Activated naive CD4-positive, alpha-beta T cell treated with Interleukin-2 at 50 U/mL for 16 hours (primary cell): Measurements from ENCODE around the gene TMEM31.

ENCODE experiments used
- DNase-seq: peaks from one replicate; pipeline ENCODE4 v3.0.0-alpha.2; 2020

The TMEM31 gene, protein sequence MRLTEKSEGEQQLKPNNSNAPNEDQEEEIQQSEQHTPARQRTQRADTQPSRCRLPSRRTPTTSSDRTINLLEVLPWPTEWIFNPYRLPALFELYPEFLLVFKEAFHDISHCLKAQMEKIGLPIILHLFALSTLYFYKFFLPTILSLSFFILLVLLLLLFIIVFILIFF

DNA sequence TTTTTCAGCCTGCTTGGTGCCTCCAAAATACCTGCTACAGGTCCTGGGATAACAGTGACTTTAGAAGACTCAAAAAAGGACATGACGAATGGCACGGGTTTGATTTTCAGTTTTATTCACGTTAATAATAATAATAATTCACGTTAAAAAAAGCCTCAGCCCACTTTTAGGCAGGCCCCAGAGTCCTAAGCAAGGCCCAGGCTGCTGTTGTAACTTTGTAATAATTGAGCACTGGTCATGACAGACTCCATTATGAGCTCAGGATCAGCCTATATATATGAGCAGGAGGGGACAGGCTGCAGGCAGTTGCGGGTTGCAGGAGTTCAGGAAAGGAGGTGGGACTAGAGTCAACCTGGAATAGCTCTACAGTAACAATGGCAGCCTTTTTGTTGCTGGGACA lies at the start of gene TMEM31:
TSS of gene TMEM31 (plus strand) at position 301 of the 400 bp plus-strand sequence. CDS start 1,350 bp downstream, outside the sequence.
- DNase-seq = no peak

DNA sequence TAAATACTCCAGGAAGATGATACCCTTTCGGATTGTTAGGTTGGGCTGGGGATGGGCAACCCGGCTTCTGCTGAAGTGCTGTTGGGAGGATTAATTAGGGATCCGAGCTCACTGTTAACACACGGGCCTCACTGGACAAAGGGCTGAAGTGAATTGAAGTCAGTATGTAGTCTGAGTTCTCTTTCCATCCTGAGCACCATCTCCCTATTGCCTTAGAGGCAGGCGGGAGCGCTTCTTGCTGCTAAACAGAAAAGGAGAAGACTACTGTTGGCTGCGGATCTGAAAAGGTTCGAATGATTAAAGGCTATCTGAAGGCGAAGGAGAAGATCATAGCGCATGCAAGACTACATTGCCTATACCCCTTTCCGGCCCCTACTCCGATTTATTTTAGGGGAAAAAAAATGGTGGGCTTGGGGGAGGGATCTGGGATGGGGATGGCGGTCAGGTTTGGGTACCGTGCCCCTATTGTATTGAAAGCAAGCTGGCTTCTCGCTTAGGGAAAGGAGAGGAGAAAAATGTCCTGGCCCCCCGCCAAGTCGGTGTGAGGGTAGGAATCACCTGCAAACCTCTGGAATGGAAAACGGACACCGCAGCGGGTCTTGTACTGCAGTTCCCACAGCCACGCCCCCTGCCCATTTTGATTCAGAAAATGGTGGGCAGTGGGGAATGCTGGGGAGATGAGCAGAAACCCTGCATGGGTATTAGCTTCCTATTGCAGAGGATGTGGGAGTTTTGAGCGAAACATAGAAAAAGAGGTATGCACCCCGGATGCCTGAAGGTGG lies 46.5 kb upstream of the TMEM31 start:
- no peak for DNase-seq

DNA sequence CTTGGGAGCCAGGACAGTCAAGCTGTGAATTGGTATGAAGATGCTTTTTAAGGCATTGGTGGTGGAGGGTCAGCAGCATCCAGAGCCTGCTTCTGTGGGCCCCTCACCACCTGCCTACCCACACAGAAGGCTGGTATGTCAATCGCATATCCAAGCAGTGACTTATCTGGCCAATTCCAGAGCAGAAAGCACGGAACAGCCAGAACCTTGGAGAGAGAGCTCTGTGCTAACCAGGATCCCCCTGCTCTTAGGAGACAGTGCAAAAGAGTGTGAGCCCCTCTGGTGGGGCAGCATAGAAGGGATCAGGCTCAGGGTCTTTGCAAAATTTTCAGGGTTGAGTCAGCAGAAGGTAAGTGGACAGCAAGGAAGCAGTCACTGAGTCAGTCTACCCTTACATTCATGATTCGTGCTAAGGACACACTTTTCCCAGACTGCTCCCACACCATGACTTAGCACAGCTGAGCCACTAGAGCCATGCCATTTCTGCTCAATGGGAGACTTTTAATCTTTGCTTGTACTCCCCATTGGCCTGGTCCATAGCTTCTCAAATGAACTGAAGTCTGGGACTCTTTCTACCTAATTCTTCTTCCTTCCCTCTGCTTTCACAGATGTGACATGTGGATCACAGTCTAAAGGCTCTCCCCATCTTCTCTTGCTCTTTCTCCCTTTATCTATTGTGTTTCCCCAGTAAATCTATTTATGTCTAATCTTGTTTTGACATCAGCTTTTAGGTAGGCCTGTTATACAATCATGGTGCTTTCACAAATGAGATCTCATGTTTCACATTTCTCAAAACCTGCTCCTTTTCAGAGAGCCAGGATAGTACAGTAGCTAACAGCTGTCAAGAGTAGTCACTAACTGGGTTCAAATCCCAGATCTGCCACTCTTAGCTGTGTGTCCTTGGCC lies 44.3 kb upstream of the TMEM31 start:
- no peak for DNase-seq

DNA sequence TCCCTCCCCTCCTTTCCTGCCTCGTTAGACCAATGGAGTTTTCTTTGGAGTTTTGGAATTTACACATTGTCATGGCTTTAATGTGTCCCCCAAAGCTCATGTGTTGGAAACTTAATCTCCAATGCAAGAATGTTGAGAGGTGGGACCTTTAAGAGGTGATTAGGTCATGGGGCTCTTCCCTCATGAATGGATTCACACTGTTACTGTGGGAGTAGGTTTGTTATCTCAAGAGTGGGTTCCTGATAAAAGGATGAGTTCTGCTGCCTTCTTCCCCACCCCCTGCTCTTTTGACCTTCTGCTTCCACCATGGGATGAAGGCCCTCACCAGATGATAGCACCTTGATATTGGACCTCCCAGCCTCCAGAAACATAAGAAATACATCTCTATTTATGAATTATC lies 41.0 kb upstream of the TMEM31 start:
- DNase-seq = no peak

DNA sequence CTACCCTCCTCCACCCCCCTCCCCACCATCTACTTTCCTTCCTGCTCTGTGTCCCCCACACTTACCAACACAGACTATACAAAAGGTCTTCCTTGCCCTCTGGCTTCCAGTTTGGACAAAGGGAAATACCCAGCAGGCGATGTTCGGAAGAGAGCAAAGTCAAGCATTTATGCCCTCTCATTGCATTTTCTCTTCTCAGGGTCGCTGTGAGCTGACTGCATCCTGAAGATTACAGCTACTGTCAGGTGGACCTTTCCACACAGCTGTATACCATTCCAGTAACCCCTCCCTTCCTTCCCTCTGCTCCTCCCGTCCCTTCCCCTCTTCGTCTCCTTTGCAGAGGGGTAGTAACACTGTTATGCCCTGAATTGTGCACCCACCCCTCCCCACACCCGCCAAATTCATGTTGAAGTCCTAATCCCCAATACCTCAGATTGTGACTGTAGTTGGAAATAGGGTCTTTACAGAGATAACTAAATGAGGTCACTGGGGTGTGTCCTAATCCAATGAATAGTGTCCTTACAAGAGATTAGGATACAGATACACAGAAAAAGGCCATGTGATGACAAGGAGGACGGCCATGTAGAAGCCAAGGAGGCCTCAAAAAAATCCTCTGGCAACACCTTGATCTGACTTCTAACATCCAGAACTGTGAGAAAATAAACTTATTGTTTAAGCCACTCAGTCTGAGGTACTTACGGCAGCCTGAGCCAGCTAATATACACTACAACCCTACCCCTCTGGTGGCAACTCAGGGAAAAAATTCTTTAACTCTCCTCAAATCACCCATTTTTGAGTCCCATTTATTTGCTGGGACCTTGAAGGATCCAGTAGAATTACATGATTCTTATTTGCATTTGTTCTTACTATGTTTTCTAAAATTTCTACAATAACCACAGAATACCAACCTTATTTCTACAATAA lies 35.9 kb upstream of the TMEM31 start:
- DNase-seq = no peak

DNA sequence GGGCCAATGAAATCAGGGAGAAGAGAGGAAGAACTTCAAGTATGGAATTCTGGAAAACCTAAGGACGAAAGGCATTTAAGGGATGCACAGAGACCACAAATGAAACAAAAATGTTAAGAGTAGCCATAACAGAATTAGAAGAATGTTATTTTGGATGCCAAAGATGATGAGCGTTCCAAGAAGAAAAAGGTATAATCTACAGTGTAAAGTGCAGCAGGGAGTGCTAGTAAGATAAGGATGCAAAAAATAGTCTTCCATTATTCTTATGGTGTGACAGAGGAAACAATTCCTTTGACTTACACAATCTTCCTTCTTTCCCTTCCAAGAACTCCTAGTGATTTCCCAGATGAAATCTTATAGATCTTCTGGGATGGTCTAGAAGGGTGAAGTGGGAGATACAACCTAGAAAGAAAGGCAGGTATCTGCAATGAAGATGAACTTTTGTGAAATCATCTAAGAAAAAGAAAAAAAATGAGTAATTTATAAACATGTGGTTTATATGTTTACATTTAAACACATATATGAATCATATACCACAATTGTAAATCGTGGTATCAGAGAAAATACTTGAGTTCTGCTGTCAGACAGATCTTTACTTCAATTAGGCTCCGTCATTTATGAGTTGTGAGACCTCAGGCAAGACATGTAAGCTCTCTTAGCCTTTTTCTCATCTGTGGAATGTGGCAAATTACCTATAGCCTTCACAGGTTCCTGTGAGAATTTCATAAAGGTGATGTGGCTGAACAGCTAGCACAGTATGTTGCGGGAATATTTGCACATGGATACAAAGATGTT lies 32.3 kb upstream of the TMEM31 start:
- no peak for DNase-seq

DNA sequence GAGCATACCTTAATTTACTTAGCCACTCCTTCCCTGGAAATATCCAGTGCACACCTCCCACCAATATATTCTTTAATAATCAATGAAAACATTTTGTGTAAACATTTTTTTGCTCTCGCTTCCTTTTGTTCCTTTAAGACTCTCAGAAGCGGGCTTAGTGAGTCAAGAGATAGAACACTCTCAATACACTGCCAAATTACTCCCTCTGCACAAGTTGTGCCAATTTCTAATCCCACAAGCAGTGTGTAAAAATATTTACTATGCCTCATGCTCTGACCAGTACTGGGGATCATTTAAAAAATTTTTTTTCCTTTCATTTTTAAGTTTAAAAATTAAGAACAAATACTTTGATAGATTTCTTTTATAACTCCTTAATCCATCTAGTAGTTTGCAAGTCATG lies 29.3 kb upstream of the TMEM31 start:
- DNase-seq = no peak

DNA sequence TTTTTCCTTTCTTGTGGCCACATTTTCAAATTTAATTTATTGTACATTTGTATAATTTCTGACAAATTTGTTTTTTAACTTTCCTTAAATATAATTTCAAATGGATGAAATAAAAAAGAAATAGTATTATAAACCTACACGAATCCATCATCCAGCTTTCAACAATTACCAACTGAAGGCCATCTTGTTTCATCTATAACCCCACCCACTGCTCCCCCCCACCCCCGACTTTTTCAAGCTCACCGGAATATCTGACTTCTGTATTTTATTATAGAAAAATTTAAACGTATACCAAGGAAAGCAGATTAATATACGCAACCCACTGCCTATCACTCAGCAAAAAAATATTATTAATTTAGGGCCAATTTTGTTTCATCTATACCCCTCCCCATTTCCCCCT lies 25.3 kb upstream of the TMEM31 start:
- no peak for DNase-seq

DNA sequence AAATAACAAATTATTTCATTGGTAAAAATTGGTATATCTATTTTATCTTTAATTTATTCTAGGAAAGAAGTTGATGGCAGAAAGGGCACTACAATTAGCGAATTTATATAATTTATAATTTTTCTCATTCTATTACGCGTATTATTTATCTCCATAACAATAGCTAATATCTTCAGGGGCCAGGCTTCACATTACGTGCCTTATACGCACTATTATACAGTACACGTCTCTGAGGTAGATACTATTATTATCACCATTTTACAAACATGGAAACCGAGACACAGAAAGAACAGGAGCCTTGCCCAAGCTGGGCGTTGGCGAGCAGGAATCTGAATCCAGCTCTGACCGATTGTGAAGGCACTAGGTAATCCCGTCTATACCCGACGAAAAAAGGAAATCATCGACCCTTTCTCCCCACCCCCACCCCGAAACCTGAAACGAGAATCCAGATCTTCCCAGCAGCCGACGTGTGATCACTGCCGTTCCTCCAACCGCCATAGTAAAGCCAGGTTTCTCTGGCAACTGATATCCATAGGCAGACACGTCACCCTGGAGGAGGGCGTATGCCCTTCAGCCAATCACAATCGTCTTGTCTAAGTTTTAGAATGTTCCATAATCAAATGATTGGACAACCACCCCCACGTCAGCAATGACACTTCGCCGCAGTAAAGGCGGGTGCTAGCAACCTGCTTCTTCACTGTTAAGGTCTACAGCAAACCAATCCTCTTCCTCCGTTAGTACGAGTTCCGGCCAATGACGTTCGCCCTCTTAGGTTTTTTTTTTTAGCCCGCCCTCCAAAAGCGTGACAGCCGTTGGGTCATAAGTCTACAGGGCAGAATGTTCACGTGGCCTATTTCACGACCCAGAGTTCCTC lies 24.3 kb upstream of the TMEM31 start, which contains the start of gene MORF4L2:
TSS of gene MORF4L2 (minus strand) at position 501 of the 874 bp plus-strand sequence. CDS start 9,672 bp downstream, outside the sequence.
- DNase-seq = peak; percentile 87

DNA sequence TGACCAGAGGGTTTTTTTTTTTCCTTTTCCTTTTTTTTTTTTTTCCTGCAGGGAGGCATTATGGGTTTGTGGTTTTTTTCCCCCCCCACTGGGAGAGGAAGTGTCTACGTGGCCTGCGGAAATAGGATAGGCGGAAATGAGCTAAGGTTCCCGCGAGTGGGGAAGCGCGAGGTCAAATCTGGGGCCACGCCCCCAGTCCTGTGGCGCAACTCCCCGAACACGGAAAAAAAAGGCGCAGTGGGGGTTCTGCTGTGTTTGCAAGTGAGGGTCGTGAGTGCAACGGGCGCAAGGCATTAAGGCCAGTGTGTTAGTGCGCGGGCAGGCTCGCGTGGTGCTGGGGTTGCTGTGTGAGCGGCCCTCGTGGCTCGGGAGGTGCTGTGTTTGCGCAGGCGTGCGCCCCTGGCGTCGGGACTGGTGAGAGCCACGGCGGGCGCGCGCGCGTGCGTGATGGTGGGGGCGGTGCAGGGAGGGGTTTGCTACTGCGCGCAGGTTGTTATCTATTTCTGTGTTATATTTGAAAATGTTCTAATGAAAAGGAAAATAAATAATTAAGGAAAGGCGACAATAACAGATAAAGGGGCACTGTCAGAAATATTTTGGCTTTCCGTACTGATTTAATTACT lies 23.5 kb upstream of the TMEM31 start:
- DNase-seq = peak; percentile 88

DNA sequence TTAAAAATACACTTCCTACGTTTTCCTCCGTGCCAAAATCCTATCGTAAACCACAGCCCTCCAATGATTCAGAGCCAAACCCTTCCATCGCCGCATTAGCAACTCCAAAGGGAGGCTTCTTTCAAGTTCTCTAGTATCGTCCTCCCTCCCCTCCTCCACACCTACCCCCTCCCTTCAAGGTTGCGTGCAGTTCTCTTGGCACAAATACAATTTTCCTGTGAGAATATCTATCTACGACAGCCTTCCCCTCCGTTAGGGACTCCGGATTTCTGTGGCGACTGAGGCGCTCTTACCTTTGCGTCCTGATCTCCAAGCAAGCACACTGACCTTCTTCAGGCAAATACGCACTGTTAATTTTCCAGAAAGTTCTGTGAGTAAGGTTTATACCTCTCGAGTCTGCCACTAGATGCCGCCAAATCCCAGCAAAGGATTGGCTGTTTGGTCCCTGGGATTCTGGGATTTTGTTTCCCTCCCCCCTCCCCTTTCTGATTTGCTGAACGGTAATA lies 23.0 kb upstream of the TMEM31 start:
- DNase-seq = peak; percentile 42

DNA sequence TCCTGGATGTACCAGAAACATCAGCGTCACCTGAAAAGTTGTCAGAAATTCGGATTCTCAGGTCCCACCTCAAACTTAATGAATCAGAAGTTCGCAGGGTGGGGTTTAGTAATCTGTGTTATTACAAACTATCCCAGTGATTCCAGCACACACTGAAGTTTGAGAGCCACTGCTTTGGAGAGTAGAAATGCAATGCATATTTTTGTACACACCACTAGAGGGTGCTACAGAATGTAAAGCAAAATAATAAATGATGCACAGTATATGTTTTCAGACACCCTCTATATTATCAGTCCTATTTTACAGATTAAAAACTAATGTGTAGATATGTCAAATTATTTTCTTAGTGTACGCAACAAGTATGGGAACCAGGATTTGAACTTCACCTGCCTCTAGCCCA lies 21.8 kb upstream of the TMEM31 start:
- DNase-seq = no peak

DNA sequence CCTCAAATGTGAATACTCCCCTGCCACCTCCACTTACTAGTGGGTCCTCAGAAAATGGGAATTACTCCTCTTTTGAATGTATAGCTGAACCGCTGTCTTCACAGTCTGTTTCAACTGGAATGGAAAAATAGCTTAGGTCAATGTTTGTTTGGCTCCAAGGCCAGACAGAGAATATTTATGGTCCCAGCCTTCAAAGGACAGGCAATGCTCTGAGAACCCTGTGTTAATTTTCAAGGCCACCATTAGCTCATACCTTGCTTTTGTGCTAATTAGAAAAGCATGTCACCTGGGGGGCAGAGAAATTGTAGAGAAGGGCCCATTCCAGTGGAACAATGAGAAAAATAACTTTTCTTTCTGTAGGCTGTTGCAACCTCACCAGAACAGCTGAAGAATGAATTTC lies 19.6 kb upstream of the TMEM31 start:
- no peak for DNase-seq

DNA sequence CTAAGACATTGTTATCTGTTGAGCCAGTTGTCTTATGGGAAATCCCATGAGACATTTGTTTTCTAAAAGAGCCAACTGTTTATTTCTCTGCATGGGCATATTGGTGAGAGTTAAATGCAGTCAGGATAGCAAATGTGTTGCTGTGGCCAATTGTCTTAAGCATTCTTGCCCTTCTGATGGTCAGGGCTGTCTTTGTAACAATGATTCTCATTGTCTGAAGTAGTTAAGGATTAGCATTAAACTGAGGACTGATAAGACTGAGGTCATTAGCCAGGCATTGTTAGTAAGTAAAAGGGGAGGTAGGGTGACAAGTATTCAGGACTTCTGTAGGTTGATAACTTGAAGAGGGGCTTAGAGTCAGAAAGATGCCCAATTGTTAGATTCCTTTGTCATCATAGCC lies 13.0 kb upstream of the TMEM31 start:
- DNase-seq = no peak

DNA sequence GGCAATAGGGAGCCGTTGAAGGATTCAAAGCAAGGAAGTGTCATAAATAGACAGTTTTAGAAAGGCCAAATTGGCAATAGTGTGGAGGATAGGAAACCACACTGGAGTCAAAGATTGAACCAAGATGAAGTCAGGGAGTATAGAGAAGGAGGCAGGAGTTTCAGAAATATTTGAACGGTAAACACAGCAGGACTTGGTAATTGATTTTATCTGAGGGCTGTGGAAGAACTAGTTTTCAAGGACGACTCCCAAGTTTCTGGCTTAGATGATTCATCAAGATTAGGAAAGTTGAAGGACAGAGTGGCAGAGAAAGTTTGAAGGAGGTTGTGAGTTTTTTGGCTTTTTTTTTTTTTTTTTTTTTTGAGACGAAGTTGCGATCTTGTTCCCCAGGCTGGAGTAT lies 11.5 kb upstream of the TMEM31 start:
- DNase-seq = no peak

DNA sequence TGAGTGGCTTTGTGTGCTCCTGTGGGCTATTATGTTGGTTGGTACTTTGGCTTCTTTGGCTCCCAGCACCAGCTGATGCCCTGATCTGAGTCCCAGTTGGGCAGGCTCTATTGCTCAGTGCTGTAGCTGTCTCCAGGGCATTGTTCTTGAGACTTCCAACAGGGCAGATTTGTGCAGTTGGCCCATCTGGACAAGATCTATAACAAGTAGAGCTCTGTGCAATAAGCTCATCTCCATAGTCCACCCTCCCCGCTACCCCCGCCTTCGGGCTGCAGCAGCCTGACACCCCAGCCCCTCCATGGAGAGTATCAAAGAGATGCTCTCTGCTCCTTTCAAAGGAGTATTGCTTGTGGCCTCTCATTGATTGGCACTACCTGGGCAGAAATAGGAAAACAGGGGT lies 5.8 kb upstream of the TMEM31 start:
- no peak for DNase-seq

DNA sequence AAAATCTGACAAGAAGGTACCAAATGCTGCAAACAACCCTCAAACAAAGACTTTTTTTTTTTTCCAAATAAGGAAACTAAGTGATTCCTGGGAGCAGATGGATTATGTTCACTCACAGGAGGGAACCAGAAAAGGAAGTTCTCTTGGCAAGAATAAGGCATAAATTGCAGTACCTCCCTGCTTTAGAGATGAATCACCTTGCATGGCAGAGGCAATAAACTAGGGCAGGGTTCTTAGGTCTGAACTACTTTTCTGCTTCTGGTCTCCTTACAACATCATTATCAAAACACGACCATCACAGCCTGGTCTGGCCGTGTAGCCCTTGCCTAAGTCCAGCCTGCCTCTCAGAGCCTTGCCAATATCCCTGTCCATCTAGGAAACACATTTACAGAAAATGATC lies 6.3 kb downstream of the TMEM31 start:
- DNase-seq = no peak

DNA sequence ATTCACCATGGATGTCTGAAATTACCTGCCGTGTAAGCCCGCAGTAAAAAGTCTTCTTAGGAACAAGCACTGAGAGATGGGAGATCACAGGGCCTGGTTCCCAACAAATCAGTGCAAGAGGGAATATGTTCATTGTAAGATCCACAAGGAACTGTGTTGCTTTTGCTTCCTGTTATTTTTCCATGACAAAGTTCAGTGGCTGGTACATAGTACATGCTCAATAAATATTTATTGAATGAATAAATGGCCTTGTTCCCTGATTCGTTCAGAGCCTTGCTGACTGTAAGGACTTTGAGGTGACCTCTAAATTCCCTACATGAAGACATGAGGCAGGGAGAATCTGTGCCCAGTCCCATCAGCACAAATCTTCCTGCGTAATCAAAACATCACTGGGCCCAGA lies 7.4 kb downstream of the TMEM31 start:
- no peak for DNase-seq

DNA sequence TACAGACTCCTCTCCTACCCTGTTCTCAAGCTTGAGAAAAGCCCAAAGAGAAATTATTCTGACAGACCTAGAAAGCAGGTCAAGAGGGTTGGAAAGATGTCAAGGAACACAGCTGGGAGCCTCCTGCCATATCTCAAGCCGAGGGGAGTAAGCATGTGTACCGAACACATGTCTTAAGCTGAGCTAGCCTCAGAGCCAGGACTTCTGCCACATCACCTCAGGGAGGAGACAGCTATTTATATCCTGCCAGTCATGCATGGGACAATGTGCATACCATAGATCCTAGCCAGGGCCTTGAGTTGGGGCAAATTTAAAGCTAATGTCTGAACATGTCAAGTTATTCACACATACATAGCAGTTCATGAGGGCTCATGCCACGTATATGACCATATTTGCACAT lies 11.8 kb downstream of the TMEM31 start:
- DNase-seq = no peak

DNA sequence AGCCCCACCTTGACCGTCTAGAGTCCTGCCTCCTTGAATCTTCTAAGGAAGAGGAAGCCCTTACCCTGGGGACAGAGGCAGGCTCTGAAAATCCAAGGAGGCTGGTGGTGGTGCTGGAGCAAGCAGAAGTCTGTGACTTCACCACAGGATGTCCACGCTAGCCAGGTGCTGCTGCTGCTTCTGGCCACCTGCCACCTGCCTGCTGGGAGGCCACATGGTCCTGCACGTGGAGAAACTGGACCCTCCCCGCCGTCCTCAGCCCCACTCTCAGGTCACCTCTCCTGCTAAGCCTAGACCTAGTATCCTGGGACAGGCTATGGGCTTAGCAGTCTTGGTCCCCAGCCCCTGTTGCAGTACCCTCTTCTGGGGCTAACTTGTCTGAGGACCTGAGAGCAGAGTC lies 15.8 kb downstream of the TMEM31 start:
- no peak for DNase-seq
